ENCODE data around the gene RRM1. TPM values are rescaled to one million over a fixed set of nuclear protein-coding genes. Genes with fewer than 3 reads are reported as not detected.
"Not testable (repeated sequence)": the region's sequence is repeated elsewhere in the genome, so short reads cannot be mapped to it uniquely, and the experiment has no call there.

Gene RRM1
- total RNA-seq, 4 donors from 2014 or later: 32.5 to 234 (median 59.5) TPM

GRCh38 chr11:4167758-4168157 is 73.2 kb downstream of the RRM1 start:
- Histone ChIP-seq H3K9me3 (no peaks in the 10 kb centered on the region), H3K36me3 (no peaks in the 10 kb centered on the region), H3K4me3 (no peak overlapping the region), H3K4me1 (no peaks in the 10 kb centered on the region), H3K27me3 (no peaks in the 10 kb centered on the region), H3K27ac (no peak overlapping the region)
- intact Hi-C loops (cut with DNase I; ENCODE audit: low total_unique reads): no loop called here
- no peak for TF ChIP-seq POLR2A (IDR thresholded peaks at IDR 0.05)
- TF ChIP-seq, protein P1, sequence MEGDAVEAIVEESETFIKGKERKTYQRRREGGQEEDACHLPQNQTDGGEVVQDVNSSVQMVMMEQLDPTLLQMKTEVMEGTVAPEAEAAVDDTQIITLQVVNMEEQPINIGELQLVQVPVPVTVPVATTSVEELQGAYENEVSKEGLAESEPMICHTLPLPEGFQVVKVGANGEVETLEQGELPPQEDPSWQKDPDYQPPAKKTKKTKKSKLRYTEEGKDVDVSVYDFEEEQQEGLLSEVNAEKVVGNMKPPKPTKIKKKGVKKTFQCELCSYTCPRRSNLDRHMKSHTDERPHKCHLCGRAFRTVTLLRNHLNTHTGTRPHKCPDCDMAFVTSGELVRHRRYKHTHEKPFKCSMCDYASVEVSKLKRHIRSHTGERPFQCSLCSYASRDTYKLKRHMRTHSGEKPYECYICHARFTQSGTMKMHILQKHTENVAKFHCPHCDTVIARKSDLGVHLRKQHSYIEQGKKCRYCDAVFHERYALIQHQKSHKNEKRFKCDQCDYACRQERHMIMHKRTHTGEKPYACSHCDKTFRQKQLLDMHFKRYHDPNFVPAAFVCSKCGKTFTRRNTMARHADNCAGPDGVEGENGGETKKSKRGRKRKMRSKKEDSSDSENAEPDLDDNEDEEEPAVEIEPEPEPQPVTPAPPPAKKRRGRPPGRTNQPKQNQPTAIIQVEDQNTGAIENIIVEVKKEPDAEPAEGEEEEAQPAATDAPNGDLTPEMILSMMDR (IDR thresholded peaks at IDR 0.05): no peak
- no peak for DNase-seq

DNA sequence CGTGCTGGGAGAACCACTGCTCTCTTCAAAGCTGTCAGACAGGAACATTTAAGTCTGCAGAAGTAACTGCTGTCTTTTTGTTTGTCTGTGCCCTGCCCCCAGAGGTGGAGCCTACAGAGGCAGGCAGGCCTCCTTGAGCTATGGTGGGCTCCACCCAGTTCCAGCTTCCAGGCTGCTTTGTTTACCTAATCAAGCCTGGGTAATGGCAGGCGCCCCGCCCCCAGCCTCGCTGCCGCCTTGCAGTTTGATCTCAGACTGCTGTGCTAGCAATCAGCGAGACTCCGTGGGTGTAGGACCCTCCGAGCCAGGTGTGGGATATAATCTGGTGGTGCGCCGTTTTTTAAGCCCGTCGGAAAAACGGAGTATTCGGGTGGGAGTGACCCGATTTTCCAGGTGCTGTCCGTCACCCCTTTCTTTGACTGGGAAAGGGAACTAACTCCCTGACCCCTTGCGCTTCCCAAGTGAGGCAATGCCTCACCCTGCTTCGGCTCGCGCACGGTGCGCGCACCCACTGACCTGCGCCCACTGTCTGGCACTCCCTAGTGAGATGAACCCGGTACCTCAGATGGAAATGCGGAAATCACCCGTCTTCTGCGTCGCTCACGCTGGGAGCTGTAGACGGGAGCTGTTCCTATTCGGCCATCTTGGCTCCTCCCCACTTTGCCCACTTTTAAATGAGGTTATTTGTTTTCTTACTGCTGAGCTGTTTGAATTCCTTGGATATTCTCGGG is 81.2 kb downstream of the RRM1 start:
- H3K27me3 ChIP-seq; intact Hi-C loops (cut with DNase I; ENCODE audit: low total_unique reads); H3K9me3 ChIP-seq; H3K27ac ChIP-seq; H3K4me3 ChIP-seq; DNase-seq; H3K36me3 ChIP-seq; H3K4me1 ChIP-seq: not testable (repeated sequence)

GRCh38 chr11:4178813-4179662 is 84.4 kb downstream of the RRM1 start:
- Histone ChIP-seq H3K27me3 (no peaks in the 10 kb centered on the region), H3K27ac (no peak overlapping the region), H3K4me3 (no peak overlapping the region), H3K9me3 (no peaks in the 10 kb centered on the region), H3K36me3 (no peaks in the 10 kb centered on the region), H3K4me1 (no peaks in the 10 kb centered on the region)
- no peak for DNase-seq
- intact Hi-C loops (cut with DNase I; ENCODE audit: low total_unique reads): no loop called here
- no peak for TF ChIP-seq POLR2A (IDR thresholded peaks at IDR 0.05)
- TF ChIP-seq, protein P1 (IDR thresholded peaks at IDR 0.05): no peak

GRCh38 chr11:4180441-4181183 is 86.0 kb downstream of the RRM1 start:
- H3K27me3 ChIP-seq: no peaks in the 10 kb centered on the region
- no peak for DNase-seq
- H3K36me3 ChIP-seq: no peaks in the 10 kb centered on the region
- no peak overlapping the region for H3K27ac ChIP-seq
- TF ChIP-seq, protein P1 (IDR thresholded peaks at IDR 0.05): no peak
- TF ChIP-seq POLR2A (IDR thresholded peaks at IDR 0.05): no peak
- H3K9me3 ChIP-seq: no peaks in the 10 kb centered on the region
- H3K4me3 ChIP-seq: no peak overlapping the region
- H3K4me1 ChIP-seq: no peaks in the 10 kb centered on the region
- intact Hi-C loops (cut with DNase I; ENCODE audit: low total_unique reads): no loop called here

DNA sequence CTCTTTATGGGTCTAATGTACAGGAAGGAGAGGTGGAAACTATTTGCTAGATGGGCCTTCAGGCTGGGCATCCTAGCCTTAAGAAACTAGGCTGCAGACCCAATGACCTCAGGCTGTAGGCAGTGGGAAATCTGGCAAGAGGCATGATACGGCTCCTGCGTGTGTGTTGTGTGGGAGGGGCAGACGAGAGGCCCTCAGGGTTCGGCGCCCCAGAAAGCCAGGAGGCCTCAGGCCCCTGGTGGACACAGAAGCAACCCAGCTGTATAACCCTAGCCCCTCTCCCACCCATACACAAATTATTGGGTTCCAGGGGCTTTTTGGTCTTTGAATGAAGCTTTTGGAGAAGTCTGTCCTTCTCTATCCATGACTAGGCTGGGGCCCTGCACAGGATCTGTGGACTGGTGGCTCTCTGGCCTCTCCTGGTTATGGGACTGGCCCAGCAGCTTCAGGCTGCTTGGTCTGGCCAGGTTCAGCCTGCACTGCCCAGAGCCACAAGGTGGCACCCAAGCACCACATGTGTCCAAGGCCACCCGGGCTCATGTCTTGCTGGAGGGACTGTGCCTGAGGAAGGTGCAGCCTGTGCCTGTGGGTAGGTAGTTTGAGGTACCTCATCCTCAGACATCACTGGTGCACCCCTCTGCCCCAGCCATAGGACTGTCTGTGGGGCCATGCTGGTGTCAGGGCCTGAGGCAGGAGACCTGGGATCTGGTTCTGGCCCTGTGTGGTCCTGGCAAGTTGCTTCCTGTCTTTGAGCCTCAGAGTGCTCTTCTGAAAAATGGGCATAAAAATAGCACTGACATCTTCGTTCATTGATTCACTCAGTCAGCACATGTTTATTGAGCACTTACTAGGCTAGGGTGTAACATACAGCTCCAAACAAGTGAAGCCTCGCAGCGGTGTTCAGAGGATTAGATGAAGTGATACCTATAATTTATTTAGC is 87.5 kb downstream of the RRM1 start:
- TF ChIP-seq, protein P1 (IDR thresholded peaks at IDR 0.05): peak in 2 of 4 experiments; percentile 22 to 37
- TF ChIP-seq POLR2A (IDR thresholded peaks at IDR 0.05): no peak
- Histone ChIP-seq H3K4me1 (no peaks in the 10 kb centered on the region), H3K4me3 (no peak overlapping the region), H3K36me3 (no peaks in the 10 kb centered on the region), H3K27ac (no peak overlapping the region), H3K27me3 (no peaks in the 10 kb centered on the region), H3K9me3 (no peaks in the 10 kb centered on the region)
- DNase-seq: no peak
- intact Hi-C loops (cut with DNase I; ENCODE audit: low total_unique reads): no loop called here

All from uterus (tissue), 4 donors.